NCI-H2196 treated with DMSO at 0.1 percent for 48 hours (cell line): ENCODE data around the gene CPNE6.
A peak's percentile ranks its signal among the peaks of the same experiment; 100 is the strongest.

ENCODE experiments used
- DNase-seq: peaks from one replicate; lab custom pipeline; 2025; ENCODE audit not compliant: unreplicated experiment; lab: John Stamatoyannopoulos, UW

Gene CPNE6

DNA sequence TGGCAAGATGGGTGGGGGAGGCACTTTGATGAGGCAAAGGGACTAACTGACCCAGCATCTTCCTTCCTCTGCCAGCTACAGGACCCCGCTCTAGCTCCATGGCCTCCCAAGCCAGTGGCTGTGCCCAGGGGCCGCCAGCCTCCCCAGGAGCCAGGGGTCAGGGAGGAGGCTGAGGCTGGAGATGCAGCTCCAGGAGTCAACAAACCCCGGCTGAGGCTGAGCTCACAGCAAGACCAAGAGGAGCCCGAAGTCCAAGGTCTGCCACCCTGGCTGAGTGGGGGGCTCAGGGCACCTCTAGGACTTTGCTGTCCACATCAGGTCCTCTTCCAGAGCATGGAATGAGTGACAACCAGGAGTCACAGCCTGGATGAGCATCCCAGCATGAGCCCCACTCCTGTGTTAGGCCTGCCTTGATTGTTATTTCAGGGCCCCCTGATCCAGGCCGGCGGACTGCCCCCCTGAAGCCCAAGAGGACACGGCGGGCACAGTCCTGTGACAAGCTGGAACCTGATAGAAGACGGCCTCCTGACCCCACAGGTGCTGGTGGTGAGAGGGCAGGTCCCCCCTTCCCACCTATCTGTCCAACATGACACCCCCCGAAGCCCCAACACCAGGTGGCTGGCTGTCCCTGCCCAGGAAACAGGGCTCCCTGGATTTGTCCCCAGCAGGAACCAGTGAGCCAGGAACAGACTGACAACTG, 2.5 kb upstream of the CPNE6 start:
- no peak for DNase-seq

DNA sequence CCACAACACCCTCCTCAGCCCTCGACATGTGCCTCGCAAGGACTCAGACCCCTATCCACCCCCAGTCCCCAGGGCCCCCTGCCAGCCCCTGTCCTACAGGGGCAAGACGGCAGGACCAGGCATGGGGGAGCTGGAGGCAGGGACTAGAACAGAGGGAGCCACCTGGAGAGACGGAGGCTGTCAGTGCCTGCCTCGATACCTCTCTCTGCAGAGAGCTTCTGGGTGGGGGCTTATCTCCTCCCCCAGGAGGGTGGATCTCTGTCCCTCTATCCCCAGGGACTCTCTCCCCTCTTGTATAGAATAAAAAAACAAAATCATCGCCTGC, 2.0 kb upstream of the CPNE6 start:
- no peak for DNase-seq

DNA sequence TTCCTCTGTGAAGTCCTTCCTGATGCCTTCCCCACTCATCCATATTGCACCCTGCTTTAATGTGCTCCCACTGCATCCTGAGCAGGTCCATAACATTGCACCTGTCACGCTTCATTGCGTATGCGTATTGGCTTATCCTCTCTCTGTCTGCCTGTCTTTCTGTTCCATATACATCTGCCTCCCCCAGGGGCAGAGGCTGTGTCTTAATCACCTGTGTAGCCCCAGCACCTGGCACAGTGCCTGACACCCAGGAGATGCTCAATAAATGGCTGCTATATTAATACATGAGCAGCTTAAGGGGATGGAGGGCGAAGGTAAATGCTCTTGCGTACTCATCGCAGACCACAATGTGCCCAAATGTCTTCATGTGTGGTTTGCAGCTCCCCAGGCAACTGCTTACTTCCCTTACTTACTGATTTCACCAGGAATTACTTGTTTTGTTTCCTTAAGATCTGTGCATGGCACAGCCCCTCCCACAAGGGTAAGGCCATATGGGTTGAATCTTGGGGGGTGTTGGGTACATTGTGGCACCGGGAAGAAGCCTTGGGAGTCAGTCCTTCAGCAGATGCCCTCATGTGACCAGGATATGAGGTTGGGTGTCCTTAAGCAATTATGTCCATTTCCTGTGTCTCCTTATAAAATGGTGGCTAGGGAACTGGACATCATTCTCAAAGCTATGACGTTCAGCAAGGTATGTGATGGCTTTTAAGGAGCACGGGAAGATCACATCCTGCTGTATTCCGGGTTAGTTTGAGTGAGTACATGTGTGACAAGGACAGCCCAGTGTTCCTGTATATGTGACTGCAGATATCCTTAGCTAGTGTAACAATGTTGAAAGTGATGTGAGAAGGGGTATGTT, 848 bp upstream of the CPNE6 start:
- DNase-seq = no peak

DNA sequence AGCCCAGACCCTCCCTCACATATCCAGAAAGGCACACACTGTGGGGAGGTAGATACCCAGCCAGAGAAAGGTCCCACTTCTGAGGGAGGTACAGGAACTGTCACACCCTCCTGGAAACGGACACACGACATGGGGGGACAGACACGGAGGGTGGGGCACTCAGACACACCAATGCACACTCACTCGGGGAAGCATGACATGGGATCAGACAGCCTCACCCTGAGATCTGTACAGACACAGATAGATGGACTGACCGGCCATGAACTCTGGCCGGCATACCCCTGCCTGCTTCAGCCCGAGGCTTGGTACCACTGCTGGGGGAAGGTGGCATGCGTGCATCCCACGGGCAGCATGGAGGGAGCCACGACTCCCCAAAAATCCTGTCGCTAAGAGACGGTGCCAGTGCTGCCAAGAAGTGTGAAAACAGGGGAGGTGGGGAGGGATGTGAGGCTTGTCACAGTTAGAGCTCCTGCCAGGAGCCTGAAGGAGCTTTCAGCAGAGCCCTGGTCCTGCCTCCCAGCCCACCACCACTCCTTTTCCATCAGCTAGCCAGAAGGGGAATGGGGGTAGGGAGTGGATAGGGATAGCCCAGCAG, 571 bp downstream of the CPNE6 start:
- DNase-seq = no peak

DNA sequence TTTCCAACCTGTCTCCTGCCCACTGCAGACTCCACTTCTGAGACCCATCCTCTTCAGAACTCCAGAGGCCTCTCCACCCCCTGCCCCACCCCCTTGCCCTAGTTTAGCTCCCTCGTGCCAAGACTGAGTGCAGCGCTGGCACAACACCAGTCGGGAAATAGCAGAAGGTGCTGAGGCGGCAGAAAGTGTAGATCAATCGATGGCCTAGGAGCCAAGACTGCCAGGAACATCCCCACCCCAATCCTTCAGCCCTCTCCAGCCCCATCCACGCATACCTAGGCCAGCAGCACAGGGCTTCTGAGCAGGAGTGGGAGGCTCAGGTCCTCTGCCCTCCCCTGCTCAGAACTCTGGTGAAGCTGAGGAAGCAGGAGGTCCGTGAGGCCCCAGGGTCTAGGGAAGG, 1.1 kb downstream of the CPNE6 start:
- no peak for DNase-seq

DNA sequence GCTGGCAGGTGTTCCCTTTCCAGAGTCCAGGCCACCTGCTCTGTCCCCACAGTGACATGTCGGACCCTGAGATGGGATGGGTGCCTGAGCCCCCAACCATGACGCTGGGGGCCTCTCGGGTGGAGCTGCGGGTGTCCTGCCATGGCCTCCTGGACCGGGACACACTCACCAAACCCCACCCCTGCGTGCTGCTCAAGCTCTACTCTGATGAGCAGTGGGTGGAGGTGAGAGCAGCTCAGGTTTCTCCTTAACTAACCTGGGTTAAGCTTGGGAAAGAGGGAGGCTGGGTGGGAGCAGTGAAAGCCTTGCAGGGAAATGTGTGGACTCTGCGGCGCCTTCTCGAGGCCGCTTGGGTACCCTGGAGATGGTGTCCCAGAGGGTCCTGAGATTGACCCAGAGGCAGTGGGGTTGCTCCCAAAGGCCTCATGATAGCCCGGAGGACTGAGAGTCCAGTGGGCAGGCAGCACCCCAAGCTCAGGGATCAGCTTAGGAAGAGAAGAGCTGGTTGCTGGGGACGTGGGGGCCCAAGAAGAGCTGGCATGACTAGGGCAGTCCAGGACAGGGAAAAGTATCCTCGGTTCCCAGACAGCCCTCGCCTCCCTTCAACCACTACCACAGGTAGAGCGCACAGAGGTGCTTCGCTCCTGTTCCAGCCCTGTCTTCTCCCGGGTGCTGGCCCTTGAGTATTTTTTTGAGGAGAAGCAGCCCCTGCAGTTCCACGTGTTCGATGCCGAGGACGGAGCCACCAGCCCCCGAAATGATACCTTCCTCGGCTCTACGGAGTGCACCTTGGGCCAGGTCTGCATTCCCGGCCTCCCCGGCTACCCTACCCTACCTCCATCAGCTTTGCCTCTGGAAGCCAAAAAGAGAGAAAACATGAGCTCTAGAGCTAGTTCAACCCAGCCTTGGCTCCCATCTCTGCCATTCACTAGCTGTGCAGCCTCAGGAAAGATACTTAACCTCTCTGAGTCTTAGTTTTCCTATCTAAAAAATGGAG, 1.8 kb downstream of the CPNE6 start:
- no peak for DNase-seq

DNA sequence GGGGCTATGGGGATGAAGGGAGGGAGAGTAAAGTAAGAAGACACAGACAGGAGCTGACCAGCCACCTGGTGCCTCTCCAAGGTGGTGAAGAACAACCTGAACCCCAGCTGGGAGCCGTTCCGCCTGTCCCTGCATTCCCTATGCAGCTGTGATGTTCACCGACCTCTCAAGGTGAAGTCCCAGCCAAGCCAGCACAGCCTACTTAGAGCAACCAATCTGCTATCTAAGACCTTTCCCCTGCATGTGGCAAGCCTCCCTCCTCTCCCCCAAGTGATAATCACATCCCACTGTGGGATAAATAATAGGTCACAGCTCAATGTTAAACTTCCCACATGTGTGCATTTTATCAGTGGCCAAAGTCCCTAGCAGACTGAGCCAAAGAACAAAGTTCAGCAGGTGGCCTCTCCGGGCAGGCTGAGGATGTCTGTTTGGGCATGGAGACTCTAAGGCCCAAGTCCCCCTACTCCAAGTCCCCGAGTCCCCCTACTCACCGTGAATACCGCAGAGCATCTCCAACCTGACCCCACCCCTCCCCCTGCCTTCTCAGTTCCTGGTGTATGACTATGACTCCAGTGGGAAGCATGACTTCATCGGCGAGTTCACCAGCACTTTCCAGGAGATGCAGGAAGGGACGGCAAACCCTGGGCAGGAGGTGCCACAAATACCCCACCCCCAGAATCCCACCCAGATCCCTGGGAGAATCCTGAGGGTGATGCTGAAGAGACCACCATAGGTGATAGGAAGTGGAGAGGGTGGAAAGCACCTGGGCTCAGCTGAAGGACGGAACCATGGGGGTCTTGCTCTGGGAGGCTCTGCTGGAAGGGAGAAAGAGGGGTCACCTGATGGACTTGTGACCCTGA, 3.5 kb downstream of the CPNE6 start:
- DNase-seq = no peak

DNA sequence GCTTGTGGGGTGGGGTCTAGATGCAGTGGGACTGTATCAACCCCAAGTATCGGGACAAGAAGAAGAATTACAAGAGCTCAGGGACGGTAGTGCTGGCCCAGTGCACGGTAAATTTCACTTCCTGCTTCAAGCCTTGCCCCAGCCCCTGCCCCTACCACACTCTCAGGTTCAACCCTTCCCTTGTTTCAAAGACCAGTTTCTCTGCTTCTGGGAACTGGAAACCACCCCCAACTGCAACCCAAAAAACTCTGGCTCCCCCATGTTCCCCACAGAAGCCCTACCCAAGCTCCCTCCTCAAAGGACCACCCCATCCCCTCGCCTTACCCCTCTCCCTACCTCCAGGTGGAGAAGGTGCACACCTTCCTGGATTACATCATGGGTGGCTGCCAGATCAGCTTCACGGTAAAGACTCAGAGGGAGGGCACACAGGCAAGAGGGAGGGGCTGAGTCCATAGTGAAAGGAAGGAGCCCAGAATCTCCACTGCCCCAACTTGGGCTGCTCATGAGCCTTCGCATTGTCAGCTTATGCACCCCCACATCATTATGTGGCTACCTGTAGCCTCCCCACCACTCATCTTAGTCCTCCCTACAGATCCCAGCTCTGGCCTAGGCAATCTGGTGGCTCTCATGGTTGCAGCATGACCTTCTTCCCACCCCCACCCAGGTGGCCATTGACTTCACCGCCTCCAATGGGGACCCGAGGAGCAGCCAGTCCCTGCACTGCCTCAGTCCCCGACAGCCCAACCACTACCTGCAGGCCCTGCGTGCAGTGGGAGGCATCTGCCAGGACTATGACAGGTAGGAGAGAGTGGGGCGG, 4.3 kb downstream of the CPNE6 start:
- no peak for DNase-seq

DNA sequence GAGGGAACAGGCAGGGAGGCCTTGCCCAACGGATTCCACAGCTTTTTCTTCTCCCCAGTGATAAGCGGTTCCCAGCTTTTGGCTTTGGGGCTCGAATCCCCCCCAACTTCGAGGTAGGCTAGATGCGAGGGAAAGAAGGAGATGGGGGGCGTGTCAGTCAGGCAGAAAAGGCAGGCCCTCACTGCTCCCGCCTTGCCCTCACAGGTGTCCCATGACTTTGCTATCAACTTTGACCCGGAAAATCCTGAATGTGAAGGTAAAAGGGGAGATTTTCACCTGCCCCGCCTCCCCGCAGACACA, 4.9 kb downstream of the CPNE6 start:
- DNase-seq = no peak

DNA sequence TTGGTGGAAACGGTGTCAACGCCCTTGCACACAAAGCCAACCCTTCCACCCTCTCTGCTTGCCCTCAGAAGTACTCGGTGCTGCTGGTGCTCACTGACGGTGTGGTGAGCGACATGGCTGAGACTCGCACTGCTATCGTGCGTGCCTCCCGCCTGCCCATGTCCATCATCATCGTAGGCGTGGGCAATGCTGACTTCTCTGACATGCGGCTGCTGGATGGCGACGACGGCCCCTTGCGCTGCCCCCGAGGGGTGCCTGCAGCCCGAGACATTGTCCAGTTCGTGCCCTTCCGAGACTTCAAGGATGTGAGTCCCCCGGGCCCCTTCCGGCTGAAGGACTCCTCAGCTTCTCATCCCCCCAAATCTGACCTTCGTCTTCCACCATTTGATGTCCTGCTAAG, 5.7 kb downstream of the CPNE6 start:
- no peak for DNase-seq

DNA sequence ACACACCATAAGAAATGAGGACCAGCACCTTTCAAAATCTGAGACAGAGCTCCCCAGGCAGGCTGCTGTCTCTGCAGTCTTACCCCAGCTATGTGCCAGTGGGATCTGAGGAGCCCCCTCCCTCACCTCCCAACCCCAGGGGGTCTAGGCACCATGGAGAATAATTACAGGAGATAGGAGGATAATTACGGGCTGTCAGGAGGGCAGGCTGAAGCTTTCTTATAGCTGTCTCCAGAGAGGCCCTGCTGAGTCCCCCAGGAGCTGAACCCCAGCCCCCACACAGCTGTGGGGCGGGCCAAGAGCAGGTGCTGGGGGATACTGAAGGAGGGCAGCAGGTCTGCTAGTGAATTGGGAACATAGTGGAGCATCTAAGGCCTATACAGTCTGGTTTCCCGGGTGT, 6.8 kb downstream of the CPNE6 start:
- no peak for DNase-seq

DNA sequence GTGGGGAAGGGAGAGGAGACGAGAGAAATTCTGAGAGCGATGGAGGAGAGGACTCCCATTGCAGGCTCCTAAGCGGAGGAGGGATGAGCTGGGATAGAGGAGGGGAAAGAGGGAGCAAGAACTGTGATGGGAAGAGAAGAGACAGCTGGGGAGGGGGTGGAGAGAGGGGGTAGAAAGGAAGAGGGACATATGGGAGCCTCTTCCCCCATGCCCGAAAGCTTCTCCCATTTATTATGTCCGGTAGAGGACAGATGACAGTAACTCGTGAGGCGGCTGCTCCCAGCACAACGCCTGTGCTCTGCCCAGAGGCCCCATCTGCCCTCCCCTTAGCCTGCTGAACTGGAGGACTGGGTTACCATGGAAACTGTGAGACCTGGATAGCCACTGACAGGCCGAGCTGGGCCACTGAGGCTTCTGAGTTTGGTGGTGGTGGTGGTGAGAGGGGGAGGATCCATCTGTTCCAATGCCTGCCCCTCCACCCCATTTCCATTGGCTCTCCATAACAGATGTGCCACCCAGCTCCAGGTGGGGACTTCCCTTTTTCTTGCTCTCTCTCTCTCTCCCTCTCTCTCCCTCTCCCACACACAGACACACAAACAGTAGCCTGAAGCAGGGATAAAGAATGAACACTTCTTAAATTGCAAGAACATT, 8.3 kb downstream of the CPNE6 start:
- DNase-seq = peak; percentile 46

DNA sequence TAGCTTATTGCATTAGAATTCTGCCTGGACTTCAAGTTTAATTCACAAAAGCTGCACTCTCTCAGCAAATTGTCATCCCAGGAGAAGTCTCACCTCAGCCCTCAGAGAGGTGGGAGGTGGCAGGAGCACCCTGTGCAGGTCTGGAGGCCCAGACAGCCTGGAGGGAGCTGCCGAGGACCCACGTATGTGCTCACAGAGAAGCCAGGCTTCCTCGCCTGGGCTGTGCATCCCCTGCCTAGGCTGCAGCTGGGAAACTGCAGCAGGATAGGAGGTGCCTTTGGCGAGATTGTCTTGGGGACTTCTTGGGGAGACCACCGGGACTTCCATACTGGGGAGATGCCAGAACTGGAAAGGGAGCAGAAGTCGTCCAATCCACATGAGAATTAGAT, 8.8 kb downstream of the CPNE6 start:
- no peak for DNase-seq

DNA sequence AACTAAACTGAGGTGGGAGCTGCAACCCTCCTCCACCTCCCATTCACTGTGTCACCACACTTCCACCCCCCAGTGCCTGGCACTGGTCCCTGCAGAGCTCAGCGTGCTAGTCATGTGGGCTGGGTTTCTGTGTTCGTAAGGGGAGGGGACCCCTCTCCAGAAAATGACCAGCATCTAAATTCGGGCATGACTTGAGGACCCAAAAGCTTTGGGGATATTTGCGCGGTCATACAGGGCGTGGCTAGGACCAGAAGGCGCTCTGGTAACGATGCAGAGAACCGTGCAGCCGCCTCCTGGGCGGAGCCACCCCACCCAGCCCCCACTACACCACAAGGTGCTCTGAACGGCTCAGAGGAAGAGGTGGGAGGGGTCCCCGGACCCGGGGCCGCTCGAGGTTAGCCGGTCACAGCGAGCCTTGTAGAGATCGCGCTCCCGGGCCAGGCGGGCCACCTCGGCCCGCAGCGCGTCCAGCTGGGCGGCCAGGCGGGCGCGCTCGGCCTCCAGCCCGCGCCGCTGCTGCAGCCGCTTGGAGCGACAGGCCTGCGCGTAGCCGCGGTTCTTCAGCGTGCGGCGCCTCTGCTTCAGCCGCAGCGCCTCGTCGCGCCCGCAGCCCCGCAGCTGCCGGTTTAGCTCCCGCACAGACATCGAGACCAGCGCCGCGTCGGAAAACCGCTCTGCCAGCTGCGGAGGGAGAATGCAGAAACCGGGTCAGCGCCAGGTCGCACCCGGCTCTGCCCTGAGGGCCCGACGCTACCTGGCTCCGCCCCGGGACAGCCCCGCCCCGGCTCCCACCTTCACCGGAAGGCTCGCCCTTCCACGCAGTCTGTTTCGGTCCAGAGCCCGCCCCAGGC, 9.8 kb downstream of the CPNE6 start:
- DNase-seq = peak; percentile 66

DNA sequence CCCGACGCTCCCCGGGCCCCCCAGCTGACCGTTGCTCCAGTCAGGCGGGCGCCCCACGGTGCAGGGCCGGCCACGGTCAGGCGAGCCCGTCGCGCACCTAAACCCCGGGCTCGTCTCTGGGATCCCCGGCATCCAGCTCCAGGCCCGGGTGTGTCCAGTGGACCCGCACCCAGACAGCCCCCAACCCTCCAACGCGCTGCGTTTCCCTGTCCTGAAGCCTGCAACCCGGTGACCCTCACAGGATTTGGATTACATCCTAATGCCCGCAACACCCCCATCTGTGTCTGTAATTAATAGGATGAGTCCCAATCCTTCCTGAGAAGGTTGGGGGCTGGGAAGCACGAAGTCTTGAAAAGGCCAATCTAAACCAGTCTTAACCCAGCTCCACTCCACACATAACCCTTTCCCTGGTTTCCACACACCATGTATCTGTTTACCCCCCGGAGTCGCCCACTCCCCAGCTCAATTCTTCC, 10.4 kb downstream of the CPNE6 start:
- DNase-seq = no peak

DNA sequence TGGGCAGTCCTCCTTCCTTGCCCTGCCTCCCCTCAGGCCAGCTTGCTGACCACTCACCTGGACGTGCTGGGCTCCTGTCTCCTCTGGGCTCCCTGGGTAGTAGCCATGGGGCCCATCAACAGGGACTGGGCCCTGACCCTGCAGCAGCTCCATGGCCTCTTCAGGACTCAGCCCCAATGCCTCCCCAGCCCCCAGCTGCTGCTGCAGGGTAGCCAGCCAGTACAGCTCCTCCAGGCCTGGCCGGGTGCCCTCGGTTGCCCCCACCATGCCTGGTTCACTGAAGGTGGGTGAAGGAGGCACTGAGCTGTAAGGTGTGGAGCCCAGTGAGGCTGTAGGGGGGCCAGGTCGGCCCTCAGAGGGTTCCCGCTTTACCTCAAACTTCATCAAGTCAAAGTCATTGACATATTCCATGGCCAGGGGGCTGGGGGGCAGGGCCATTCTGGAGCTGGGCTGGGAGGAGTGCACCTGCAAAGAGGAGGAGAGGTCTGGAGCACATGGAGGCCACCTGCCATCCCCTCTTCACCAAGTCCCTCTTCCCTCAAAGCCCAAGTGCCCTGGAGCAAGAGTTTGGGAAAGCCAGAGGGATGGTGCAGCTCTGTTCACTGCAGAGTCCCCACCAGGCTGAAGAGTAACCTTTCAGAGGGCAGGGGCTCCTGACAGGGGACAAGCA, 11.2 kb downstream of the CPNE6 start:
- no peak for DNase-seq

DNA sequence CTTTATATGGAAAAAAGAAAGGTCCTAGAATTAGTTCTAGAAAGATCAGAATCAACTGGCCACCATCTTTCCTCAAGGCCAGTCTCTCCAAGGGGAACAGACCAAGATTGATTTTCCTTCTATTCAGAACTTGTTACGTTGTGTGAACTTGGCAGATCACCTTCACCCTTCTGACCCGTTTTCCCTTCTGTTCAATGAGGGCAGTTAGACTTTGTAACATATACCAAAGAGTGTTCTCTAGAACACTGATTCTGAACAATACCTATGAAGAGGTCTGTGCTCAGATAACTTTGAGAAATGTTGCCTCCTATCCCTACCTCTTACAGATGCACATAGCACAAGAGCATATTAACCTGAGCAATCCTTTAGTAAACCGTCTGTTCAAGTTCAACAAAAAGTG, 12.1 kb downstream of the CPNE6 start:
- no peak for DNase-seq

DNA sequence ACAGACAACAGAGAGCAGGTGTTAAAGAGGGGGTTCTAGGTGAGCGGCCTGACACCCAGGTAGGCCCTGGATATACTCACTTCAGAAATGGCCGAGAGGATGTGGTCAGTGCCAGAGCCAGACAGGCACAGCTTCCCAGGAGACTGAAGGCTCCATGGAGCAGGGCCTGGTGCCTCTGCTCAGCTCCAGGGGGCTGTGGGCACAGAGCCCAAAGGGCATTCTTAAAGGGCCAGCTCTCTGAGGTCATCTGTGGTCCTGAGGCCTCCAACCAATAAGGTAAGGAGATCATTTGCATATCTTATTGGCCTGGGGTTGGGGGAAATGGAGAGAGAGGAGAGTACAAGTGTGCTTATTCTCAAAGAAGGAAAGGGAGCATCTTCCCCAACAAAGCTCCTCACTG, 13.1 kb downstream of the CPNE6 start:
- DNase-seq = no peak
